Activated CD4-positive, alpha-beta T cell treated with anti-CD3 and anti-CD28 coated beads for 36 hours (primary cell): Measurements from ENCODE around the gene INPP4B. TPM values are rescaled to one million over a fixed set of nuclear protein-coding genes. Genes with fewer than 3 reads are reported as not detected.
A peak's percentile ranks its signal among the peaks of the same experiment; 100 is the strongest.

Experiments
- ATAC-seq: fragments of 200-7000 bp; cut with Tn5 transposase; one replicate; pipeline ENCODE4 v1.10.0; 2021; ENCODE audit warnings: mild to moderate bottlenecking, moderate library complexity
- CTCF ChIA-PET: fragments of 350-600 bp; sonication (Branson Sonifier 250); formaldehyde crosslinking; loops from one replicate; lab custom pipeline; 2021; ENCODE audit warnings: antibody characterized with exemption; lab: Charles Lee
- POLR2A ChIA-PET: fragments of 350-600 bp; sonication (Branson Sonifier 250); formaldehyde crosslinking; loops from one replicate; lab custom pipeline; 2021; ENCODE audit warnings: antibody characterized with exemption, inconsistent platforms; lab: Charles Lee
- DNase-seq: peaks from one replicate; pipeline ENCODE4 v3.0.0-alpha.2; 2020
- H3K27ac Mint-ChIP-seq: one replicate; pipeline ENCODE4 v1.8.0; 2021; ENCODE audit warnings: mixed read lengths
- H3K27me3 Mint-ChIP-seq: one replicate; pipeline ENCODE4 v1.8.0; 2021; ENCODE audit warnings: mixed read lengths
- H3K36me3 Mint-ChIP-seq: one replicate; pipeline ENCODE4 v1.8.0; 2021; ENCODE audit warnings: low read depth, mixed read lengths
- H3K4me1 Mint-ChIP-seq: one replicate; pipeline ENCODE4 v1.8.0; 2021; ENCODE audit warnings: mixed read lengths
- H3K4me3 Mint-ChIP-seq: one replicate; pipeline ENCODE4 v1.8.0; 2021; ENCODE audit warnings: mild to moderate bottlenecking, moderate library complexity, mixed read lengths
- H3K9me3 Mint-ChIP-seq: one replicate; pipeline ENCODE4 v1.8.0; 2021; ENCODE audit warnings: low read depth, mixed read lengths
- intact Hi-C, 2 experiments: fragments of 100-400 bp; cut with DNase I in 1 of 2; cut with micrococcal nuclease in 1 of 2; formaldehyde crosslinking; loops; one replicate each; pipeline versions ENCODE4 v1.14.2 to v1.15.1; 2022 to 2024; cut with DNase I, micrococcal nuclease
- total RNA-seq, 2 experiments: library from RNA; stranded (reverse); gene quantifications; one replicate each; pipeline ENCODE4 v1.2.3, GENCODE V29; 2021

INPP4B gene
- total RNA-seq, 2 experiments from 2014 or later, result 66.6 to 70.7 TPM

- Mint-ChIP-seq H3K4me3 (no peak overlapping the region), H3K36me3 (peaks cover 18% of the 10 kb centered on the region), H3K27ac (peak overlapping the region; percentile 66), H3K9me3 (no peaks in the 10 kb centered on the region), H3K27me3 (no peaks in the 10 kb centered on the region), H3K4me1 (peaks cover 31% of the 10 kb centered on the region)
- no peak for ATAC-seq
- DNase-seq, result no peak
- ChIA-PET POLR2A (interaction anchor here (0.6 to 0.7 kb wide), 2 partner anchors 12 to 782 kb away, joined by 3 read pairs; no protein-coding TSS in a partner anchor), CTCF (interaction anchor here (0.6 to 1.9 kb wide), 8 partner anchors 12 to 718 kb away, joined by 3 to 6 read pairs (median 4); partner anchors contain the start of gene INPP4B)
- intact Hi-C loops, result loop anchor here (5.0 kb wide), 2 partner anchors 224 to 279 kb away; no protein-coding TSS in a partner anchor
Measured at GRCh38 chr4:142128529-142128928, 717.6 kb downstream of the INPP4B start.

- no peak overlapping the region for H3K27ac Mint-ChIP-seq
- no peaks in the 10 kb centered on the region for H3K9me3 Mint-ChIP-seq
- peak; percentile 75 for DNase-seq
Measured at GRCh38 chr4:142126890-142127497, 719.1 kb downstream of the INPP4B start.

GRCh38 chr4:142124874-142125273 is 721.2 kb downstream of the INPP4B start:
- CTCF ChIA-PET, result interaction anchor here (0.9 kb wide), 1 partner anchor 595 kb away, joined by 5 read pairs; no protein-coding TSS in a partner anchor
- DNase-seq (no peak), ATAC-seq (no peak)
- Mint-ChIP-seq H3K4me1 (peaks cover 33% of the 10 kb centered on the region), H3K4me3 (no peak overlapping the region), H3K36me3 (peaks cover 38% of the 10 kb centered on the region), H3K27me3 (no peaks in the 10 kb centered on the region), H3K27ac (peak overlapping the region; percentile 15), H3K9me3 (no peaks in the 10 kb centered on the region)
- intact Hi-C loops, result loop anchor here (5.0 kb wide), 2 partner anchors 227 to 282 kb away; no protein-coding TSS in a partner anchor
- POLR2A ChIA-PET, result no interaction called here

More at GRCh38 chr4:142126890-142127497, 719.1 kb downstream of the INPP4B start:
- ATAC-seq, result peak; percentile 74
- POLR2A ChIA-PET, result no interaction called here
- Mint-ChIP-seq H3K4me1 (peaks cover 32% of the 10 kb centered on the region), H3K36me3 (peaks cover 27% of the 10 kb centered on the region), H3K27me3 (no peaks in the 10 kb centered on the region), H3K4me3 (no peak overlapping the region)
- CTCF ChIA-PET, result interaction anchor here (0.6 to 1.9 kb wide), 6 partner anchors 408 to 1236 kb away, joined by 3 to 6 read pairs (median 3); partner anchors contain the start of gene INPP4B
- intact Hi-C loops, result loop anchor here (1.0 to 5.0 kb wide), 9 partner anchors 225 to 720 kb away; partner anchors contain the start of gene INPP4B (in 1 of the 2)

GRCh38 chr4:142121448-142122350 is 724.4 kb downstream of the INPP4B start:
- Mint-ChIP-seq H3K27ac (peak overlapping the region; percentile 51), H3K4me1 (peaks cover 25% of the 10 kb centered on the region), H3K4me3 (no peak overlapping the region), H3K9me3 (peaks cover 2% of the 10 kb centered on the region), H3K27me3 (no peaks in the 10 kb centered on the region), H3K36me3 (peaks cover 65% of the 10 kb centered on the region)
- ChIA-PET CTCF (no interaction called here), POLR2A (no interaction called here)
- intact Hi-C loops, result no loop called here
- DNase-seq (no peak), ATAC-seq (no peak)

- CTCF ChIA-PET, result interaction anchor here (1.2 kb wide), 1 partner anchor 434 kb away, joined by 3 read pairs; no protein-coding TSS in a partner anchor
- Mint-ChIP-seq H3K36me3 (peaks cover 72% of the 10 kb centered on the region), H3K4me1 (peaks cover 32% of the 10 kb centered on the region), H3K9me3 (peaks cover 2% of the 10 kb centered on the region), H3K27ac (peak overlapping the region; percentile 51), H3K4me3 (no peak overlapping the region), H3K27me3 (no peaks in the 10 kb centered on the region)
- intact Hi-C loops, result no loop called here
- POLR2A ChIA-PET, result no interaction called here
- no peak for DNase-seq
- peak; percentile 76 for ATAC-seq
Measured at GRCh38 chr4:142120921-142121320, 725.2 kb downstream of the INPP4B start.

- CTCF ChIA-PET, result interaction anchor here (0.6 kb wide), 1 partner anchor 759 kb away, joined by 3 read pairs; no protein-coding TSS in a partner anchor
- no peaks in the 10 kb centered on the region for H3K27me3 Mint-ChIP-seq
- ATAC-seq (no peak), DNase-seq (no peak)
- no peak overlapping the region for H3K4me3 Mint-ChIP-seq
- intact Hi-C loops, result no loop called here
- peaks cover 64% of the 10 kb centered on the region for H3K36me3 Mint-ChIP-seq
- H3K9me3 Mint-ChIP-seq, result no peaks in the 10 kb centered on the region
- H3K27ac Mint-ChIP-seq, result no peak overlapping the region
- peaks cover 8% of the 10 kb centered on the region for H3K4me1 Mint-ChIP-seq
- POLR2A ChIA-PET, result no interaction called here
Measured at GRCh38 chr4:142112451-142112850, 733.6 kb downstream of the INPP4B start.

GRCh38 chr4:142110136-142110535 is 736.0 kb downstream of the INPP4B start:
- no peak for ATAC-seq
- CTCF ChIA-PET, result interaction anchor here (0.5 kb wide), 1 partner anchor 629 kb away, joined by 3 read pairs; no protein-coding TSS in a partner anchor
- no peaks in the 10 kb centered on the region for H3K4me1 Mint-ChIP-seq
- no peaks in the 10 kb centered on the region for H3K9me3 Mint-ChIP-seq
- peaks cover 52% of the 10 kb centered on the region for H3K36me3 Mint-ChIP-seq
- no peak overlapping the region for H3K4me3 Mint-ChIP-seq
- H3K27me3 Mint-ChIP-seq, result no peaks in the 10 kb centered on the region
- no peak overlapping the region for H3K27ac Mint-ChIP-seq
- POLR2A ChIA-PET, result no interaction called here
- intact Hi-C loops, result no loop called here
- no peak for DNase-seq

- Mint-ChIP-seq H3K4me1 (no peaks in the 10 kb centered on the region), H3K27ac (no peak overlapping the region), H3K9me3 (no peaks in the 10 kb centered on the region), H3K27me3 (no peaks in the 10 kb centered on the region), H3K36me3 (peaks cover 37% of the 10 kb centered on the region), H3K4me3 (no peak overlapping the region)
- ChIA-PET CTCF (no interaction called here), POLR2A (no interaction called here)
- ATAC-seq (no peak), DNase-seq (no peak)
- intact Hi-C loops, result no loop called here
Measured at GRCh38 chr4:142104041-142104440, 742.1 kb downstream of the INPP4B start.

GRCh38 chr4:142101401-142101800 is 744.7 kb downstream of the INPP4B start:
- Mint-ChIP-seq H3K36me3 (peaks cover 33% of the 10 kb centered on the region), H3K9me3 (no peaks in the 10 kb centered on the region), H3K27ac (no peak overlapping the region), H3K27me3 (no peaks in the 10 kb centered on the region), H3K4me3 (no peak overlapping the region), H3K4me1 (peaks cover 3% of the 10 kb centered on the region)
- ChIA-PET CTCF (interaction anchor here (1.4 kb wide), 1 partner anchor 16 kb away, joined by 3 read pairs; no protein-coding TSS in a partner anchor), POLR2A (no interaction called here)
- ATAC-seq, result no peak
- no peak for DNase-seq
- intact Hi-C loops, result no loop called here

- Mint-ChIP-seq H3K27me3 (no peaks in the 10 kb centered on the region), H3K4me1 (peaks cover 3% of the 10 kb centered on the region), H3K9me3 (no peaks in the 10 kb centered on the region), H3K4me3 (no peak overlapping the region), H3K27ac (no peak overlapping the region), H3K36me3 (peaks cover 31% of the 10 kb centered on the region)
- ChIA-PET CTCF (interaction anchor here (1.4 kb wide), 1 partner anchor 16 kb away, joined by 3 read pairs; no protein-coding TSS in a partner anchor), POLR2A (no interaction called here)
- ATAC-seq, result no peak
- DNase-seq, result no peak
- intact Hi-C loops, result no loop called here
Measured at GRCh38 chr4:142100941-142101340, 745.2 kb downstream of the INPP4B start.

- no peak for DNase-seq
- no peak for ATAC-seq
- Mint-ChIP-seq H3K4me1 (peaks cover 3% of the 10 kb centered on the region), H3K27me3 (no peaks in the 10 kb centered on the region), H3K9me3 (no peaks in the 10 kb centered on the region), H3K4me3 (no peak overlapping the region), H3K36me3 (peaks cover 43% of the 10 kb centered on the region), H3K27ac (peak overlapping the region; percentile 39)
- intact Hi-C loops, result loop anchor here in 1 of 2 experiments (10.0 kb wide), 1 partner anchor 794 kb away; no protein-coding TSS in a partner anchor
- ChIA-PET CTCF (no interaction called here), POLR2A (no interaction called here)
Measured at GRCh38 chr4:142098900-142099545, 747.1 kb downstream of the INPP4B start.
